ENCODE data around the gene KLK13.

KLK13 gene

DNA sequence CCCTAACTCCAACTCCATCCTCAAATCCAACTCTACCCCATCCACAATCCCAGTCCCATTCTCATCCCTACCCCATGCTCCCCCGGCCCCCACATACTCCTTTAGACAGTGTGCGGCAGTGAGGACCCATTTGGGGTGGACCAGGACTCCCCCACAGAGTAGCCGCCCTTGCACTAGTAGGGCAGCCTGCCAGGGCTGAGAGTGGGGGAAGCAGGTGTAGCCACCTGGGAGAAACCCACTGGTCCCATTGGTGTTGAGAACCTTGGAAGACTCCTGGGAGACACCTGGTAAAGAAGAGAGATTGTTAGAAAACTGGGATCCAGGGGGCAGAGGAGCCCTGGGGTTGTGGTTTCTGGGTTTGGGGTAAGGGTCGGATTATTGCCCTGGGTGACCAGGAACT, 4.6 kb downstream of the KLK13 start:
- no peak for FAIRE-seq

GRCh38 chr19:51059715-51060114, 5.2 kb downstream of the KLK13 start:
- no peak for FAIRE-seq

GRCh38 chr19:51055866-51056265, 9.0 kb downstream of the KLK13 start:
- no peak for FAIRE-seq

- no peak for FAIRE-seq
Observed at GRCh38 chr19:51047031-51047335, 17.9 kb downstream of the KLK13 start.

DNA sequence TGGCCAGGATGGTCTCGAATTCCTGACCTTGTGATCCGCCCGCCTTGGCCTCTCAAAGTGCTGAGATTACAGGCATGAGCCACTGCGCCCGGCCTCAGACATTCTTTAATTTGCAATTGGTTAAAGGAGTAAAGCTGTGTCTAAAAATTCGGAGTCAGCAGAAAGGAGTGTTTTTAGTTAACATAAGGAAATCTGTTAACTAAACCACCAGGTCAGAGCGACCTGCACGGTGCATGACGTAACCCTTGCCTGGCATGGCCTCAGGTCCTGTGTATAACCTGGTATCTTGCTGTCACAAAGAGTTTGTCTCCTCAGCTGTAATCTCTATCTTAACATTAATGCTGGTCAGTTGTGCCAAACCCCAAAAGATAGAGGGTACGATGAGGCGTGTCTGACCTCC, 20.6 kb downstream of the KLK13 start:
- no peak for FAIRE-seq

DNA sequence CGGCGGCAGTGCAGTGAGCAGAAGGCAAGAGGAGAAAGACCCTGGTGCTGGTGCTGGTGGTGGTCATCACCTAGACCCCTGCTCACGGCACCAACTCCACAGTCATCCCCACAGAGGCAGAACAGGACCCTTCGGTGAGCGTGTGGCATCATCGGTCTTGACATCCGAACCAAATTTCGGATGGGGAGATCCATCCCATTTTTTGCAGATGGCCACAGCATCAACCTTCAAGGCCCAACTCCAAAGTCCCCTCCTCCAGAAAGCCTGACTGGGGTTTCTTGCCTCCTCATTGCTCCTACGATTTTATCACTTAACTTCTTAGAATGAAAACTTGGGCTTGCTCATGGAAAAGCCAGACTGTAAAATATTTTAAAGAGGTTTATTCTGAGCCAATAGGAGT, 21.4 kb downstream of the KLK13 start:
- no peak for FAIRE-seq

DNA sequence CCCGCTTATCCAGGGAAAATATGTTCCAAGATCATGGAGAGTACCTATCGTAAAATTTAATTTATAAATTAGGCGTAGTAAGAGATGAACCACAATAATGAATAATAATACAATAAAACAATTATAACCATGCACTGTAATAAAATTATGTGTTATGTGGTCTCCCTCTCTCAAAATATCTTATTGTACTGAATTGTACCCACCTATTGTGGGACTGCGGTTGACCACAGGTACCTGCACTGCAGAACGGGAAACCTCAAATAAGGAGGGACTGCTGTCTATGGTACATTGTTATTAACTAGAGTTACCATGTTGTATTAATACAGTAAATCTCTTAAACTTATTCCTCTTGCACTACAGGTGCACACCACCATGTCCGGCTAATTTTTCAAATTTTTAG, 24.7 kb downstream of the KLK13 start:
- no peak for FAIRE-seq

DNA sequence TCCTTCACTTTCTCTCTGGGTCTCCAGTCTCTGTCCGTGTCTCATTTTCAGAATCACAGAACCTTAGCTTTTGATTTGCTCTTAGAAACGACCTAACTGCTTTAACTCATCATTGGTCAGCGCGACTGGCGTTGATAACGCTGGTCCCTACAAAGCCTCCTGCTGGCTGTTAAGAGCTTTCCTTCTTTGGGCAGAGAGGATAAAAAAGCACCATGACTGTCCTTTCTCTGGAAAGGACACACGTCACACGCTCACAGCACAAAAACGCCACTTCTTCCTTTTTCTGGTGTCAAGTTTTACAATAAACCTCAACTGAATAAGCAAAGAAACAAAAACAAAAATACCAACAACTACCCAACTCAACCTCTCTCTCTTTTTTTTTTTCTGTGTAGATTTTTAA, 28.4 kb downstream of the KLK13 start:
- FAIRE-seq, result no peak

DNA sequence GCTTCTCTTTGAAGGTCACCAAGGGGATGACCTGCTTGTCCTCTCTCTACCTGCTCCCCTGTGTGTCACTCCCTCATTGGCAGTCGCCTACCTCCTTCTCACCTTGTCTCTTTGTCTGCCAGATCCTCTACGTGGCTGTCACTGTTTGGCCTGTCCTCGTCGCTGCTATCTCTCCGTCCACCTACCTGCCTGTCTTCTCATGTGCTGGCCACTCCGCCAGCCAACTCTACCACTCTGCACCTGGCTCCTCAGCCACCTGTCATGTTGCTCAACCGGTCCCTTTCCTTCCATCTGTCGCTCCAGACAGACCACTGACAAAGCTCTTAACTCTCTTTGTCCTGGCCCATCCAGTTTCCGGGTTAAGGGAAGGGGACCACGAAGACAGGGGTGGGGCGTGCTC, 30.2 kb downstream of the KLK13 start, which contains the start of gene KLK12:
TSS of gene KLK12 (minus strand) at position 299 of the 400 bp plus-strand sequence. CDS start 381 bp downstream, outside the sequence.
- no peak for FAIRE-seq

GRCh38 chr19:51031880-51032225, 33.0 kb downstream of the KLK13 start:
- FAIRE-seq, result no peak

GRCh38 chr19:51031220-51031879, 33.5 kb downstream of the KLK13 start:
- no peak for FAIRE-seq

DNA sequence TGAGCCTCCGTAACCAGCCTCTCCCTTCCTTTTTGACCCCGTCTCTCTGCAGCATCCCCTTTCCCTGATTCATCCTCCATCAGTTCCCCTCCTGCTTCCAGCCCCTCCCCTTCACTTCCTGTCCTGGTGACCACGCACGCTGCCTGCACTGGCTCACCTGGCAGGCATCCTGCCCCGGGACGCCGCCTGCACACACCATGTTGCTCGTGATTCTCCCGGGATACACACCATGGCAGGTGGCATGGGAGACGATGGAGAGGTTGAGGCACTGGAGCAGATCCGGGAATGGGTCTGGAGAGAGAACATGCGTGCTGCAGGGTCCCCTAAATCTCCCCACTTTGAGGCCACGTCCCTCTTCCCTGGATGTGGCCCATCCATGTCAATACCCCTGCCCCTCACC, 34.3 kb downstream of the KLK13 start:
- FAIRE-seq, result no peak

DNA sequence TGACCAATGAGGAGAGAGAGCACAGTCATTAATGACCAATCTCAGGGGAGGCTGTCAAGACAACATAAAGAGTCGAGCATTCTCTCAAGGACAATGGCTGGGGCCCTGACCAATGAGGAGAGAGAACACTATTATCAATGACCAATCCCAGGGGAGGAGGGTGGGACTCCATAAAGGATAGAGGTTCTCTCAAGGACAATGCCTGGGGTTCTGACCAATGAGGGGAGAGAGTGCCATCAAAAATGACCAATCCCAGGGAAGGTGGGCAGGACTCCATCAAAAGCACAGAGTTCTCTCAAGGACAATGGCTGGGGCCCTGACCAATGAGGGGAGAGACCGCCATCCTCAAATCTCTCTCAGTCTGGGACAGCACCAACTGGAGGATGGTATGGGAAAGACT, 35.2 kb downstream of the KLK13 start:
- FAIRE-seq, result no peak

GRCh38 chr19:51027873-51028272, 37.0 kb downstream of the KLK13 start:
- FAIRE-seq, result no peak

GRCh38 chr19:51027126-51027806, 37.6 kb downstream of the KLK13 start:
- no peak for FAIRE-seq

DNA sequence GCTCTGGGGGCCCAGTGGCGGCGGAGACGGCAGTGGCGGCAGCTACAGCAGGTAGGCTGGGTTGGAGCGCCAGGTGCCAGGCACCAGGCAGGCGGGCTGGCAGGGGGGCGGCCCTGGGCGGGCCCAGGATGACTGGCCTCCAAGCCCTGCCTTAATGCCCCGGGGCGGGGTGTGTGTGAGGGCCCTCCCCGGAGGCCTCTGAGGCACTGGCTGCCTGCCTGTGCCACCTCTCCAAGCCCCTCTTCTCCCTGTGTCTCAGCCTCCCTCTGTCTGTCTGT, 38.4 kb downstream of the KLK13 start, which contains the start of gene KLK11:
TSS of gene KLK11 (minus strand) at position 63 of the 278 bp plus-strand sequence. CDS start 985 bp downstream, outside the sequence.
- FAIRE-seq, result no peak

DNA sequence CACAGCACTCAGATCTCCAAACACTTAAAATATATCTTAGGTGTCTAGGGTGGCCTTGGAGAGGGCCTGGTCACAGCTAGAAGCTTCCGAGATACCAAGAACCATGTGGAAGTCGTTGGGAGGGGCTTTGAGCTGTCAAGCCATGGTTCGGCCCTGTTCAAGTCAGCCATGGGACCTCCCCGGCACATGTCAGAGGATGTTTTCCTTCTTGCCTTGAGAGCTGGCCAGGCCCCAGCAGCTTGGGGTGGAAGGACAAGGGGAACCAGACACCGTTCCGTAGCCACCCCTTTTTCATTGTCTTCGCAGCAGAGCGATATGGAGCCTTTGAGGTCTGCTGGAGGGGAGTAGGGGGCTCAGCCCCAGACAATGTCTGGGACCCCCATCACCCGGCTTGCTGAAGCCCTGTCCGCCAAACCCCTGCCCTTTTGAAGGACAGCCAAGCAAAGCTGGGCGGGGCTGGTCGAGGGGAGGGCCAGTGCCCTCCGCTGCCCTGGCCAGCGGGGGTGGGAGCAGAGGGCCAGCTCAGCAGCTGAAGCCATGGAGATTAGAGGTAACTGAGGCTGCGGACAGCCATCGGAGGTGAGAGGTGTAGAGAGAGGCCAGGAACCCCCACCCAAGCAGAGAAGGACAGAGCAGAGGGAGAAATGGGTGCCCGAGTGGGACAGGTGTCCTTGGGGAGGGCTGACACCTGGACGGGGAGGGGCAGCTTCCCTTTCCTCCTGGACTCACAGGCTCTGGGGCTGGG, 38.9 kb downstream of the KLK13 start:
- FAIRE-seq, result no peak

DNA sequence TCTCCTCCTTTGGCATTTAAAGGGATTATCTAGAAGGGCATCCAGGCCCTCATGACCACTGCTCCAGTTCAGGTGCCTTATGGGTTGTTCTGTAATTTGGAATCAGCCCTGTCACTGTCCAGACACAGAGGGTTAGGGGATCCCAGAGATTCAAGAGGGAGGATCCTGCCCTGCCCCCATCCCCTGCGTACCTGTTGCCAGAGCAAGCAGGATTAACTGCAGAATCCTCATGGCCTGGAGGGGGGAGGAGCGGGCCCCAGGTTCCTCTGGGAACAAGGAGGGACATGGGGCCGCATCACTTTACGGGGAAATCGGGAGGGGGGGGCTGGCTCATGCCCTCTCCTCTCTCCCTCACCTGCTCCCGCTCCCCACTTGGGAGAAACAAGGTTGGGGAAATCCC, 39.5 kb downstream of the KLK13 start:
- FAIRE-seq, result no peak

- FAIRE-seq, result no peak
Observed at GRCh38 chr19:51024924-51025323, 40.0 kb downstream of the KLK13 start.

- FAIRE-seq, result no peak
Observed at GRCh38 chr19:51023946-51024345, 40.9 kb downstream of the KLK13 start.

GRCh38 chr19:51022526-51022925, 42.4 kb downstream of the KLK13 start:
- FAIRE-seq, result no peak

GRCh38 chr19:51020988-51021651, 43.8 kb downstream of the KLK13 start:
- no peak for FAIRE-seq

DNA sequence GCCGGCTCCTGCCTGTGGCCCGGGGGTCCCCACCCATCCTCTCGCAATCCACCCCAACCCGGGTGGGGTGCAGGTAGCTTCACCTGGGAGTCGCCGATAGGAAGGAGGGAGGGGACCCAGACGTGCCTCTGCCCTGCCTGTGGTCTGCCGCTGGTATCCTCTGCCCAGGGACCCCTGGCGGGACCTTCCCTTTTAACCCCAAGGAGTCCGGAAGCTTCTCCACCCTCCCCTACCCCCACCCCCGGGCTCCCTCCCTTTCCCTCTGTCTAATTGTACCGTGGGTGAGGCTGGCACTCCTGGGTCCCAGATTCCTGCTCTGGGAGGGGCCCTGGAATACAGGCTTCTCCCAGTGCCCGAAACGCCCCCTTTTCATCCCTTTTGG, 45.4 kb downstream of the KLK13 start, which contains the start of gene KLK10:
TSS of gene KLK10 (minus strand) at position 166 of the 382 bp plus-strand sequence. CDS start 579 bp downstream, outside the sequence.
- no peak for FAIRE-seq
